SU-DHL-6 (cell line): Measurements from ENCODE around the gene RASA1.

ENCODE experiments used
- H2AFZ ChIP-seq: fragments of 200-600 bp; sonication (generic); 2 replicates; pipeline ENCODE4 v1.6.1; 2014; ENCODE audit warnings: low read depth, mild to moderate bottlenecking, moderate library complexity, mixed read lengths, antibody characterized with exemption, low read length; ENCODE audit not compliant: severe bottlenecking
- H3F3A ChIP-seq: fragments of 200-600 bp; shearing (Covaris generic); 2 replicates; pipeline ENCODE4 v1.6.0; 2016; ENCODE audit warnings: antibody characterized with exemption, mild to moderate bottlenecking; ENCODE audit not compliant: insufficient read depth
- H3K27ac ChIP-seq: fragments of 200-600 bp; sonication (generic); 2 replicates; pipeline ENCODE4 v1.5.1; 2016; ENCODE audit warnings: low read depth, mild to moderate bottlenecking, low read length, moderate library complexity, mixed read lengths
- H3K27me3 ChIP-seq: fragments of 200-600 bp; sonication (generic), shearing (Covaris generic); 2 replicates; pipeline ENCODE4 v1.6.0; 2014; ENCODE audit warnings: mild to moderate bottlenecking, low read length
- H3K36me3 ChIP-seq: fragments of 200-600 bp; sonication (generic); 2 replicates; pipeline ENCODE4 v1.6.1; 2014; ENCODE audit warnings: mild to moderate bottlenecking, low read length, mixed read lengths
- H3K4me2 ChIP-seq: fragments of 300-600, 200-600 bp; shearing (Covaris generic), sonication (generic); 2 replicates; pipeline ENCODE4 v1.6.0; 2014; ENCODE audit warnings: low read length, low read depth, mild to moderate bottlenecking; ENCODE audit not compliant: poor library complexity, severe bottlenecking
- H3K4me3 ChIP-seq: fragments of 200-600 bp; sonication (generic); 2 replicates; pipeline ENCODE4 v1.5.1; 2014; ENCODE audit warnings: antibody characterized with exemption, low read length, mild to moderate bottlenecking, mixed read lengths; ENCODE audit not compliant: insufficient read depth, poor library complexity, severe bottlenecking
- H3K79me2 ChIP-seq: fragments of 200-600 bp; sonication (generic); 2 replicates; pipeline ENCODE4 v1.6.1; 2014; ENCODE audit warnings: mild to moderate bottlenecking, low read length, moderate library complexity; ENCODE audit not compliant: insufficient read depth
- H3K9ac ChIP-seq: fragments of 200-600 bp; sonication (generic); 2 replicates; pipeline ENCODE4 v1.7.0; 2014; ENCODE audit warnings: mild to moderate bottlenecking, low read length
- H3K9me2 ChIP-seq: fragments of 200-600 bp; sonication (generic); replicated peaks from 2 replicates; pipeline ENCODE4 v1.6.1; 2014; ENCODE audit warnings: low read length; ENCODE audit not compliant: insufficient read depth
- H3K9me3 ChIP-seq: fragments of 200-600 bp; sonication (generic); 2 replicates; pipeline ENCODE4 v1.6.1; 2014; ENCODE audit warnings: low read length, mixed read lengths; ENCODE audit not compliant: insufficient read depth
- H4K20me1 ChIP-seq: fragments of 200-600 bp; sonication (generic); 2 replicates; pipeline ENCODE4 v1.6.1; 2014; ENCODE audit warnings: low read depth, mild to moderate bottlenecking, antibody characterized with exemption, low read length, moderate library complexity, mixed read lengths
- EZH2phosphoT487 ChIP-seq: fragments of 200-600 bp; sonication (generic), shearing (Covaris generic); conservative IDR thresholded peaks from 2 replicates; pipeline ENCODE4 v1.6.1; 2018; ENCODE audit warnings: mild to moderate bottlenecking, antibody characterized with exemption, low read length, moderate library complexity, mixed read lengths
- TF ChIP-seq, protein P1 (sequence below): fragments of 200-600 bp; sonication (generic); IDR thresholded peaks from one replicate; pipeline ENCODE4 v1.5.1; 2017; ENCODE audit warnings: antibody characterized with exemption, mild to moderate bottlenecking, low read length, moderate library complexity; ENCODE audit not compliant: insufficient read depth, poor library complexity, severe bottlenecking

Gene RASA1

DNA sequence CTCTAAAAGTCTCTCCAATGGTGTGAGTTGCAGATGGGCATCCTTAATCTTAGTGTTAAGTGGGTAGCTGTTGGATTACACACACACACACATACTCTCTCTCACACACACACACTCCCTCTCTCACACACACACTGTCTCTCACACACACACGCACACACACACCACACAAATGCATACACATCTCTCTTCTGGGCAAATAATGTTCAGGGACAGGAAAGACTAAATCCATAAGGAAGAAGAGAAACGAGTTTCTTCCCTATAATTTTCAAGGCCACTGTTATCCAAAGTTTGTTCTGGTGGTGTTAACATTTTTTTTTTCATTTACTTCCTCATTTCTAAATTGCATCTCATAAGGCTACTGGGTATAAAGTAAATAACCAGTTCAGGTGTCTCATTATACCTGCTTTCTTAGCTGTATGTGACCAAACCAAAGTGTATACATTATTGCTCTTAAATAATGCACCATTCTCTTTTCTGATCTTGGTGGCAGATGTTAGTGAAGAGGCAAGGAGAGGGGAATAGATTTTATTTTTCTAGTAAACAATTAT, 167.5 kb downstream of the RASA1 start:
- Histone ChIP-seq H4K20me1 (no peaks in the 10 kb centered on the region), H2AFZ (no peak overlapping the region), H3K9me2 (no peaks in the 10 kb centered on the region), H3K9me3 (no peaks in the 10 kb centered on the region), H3K79me2 (no peaks in the 10 kb centered on the region), H3K27ac (no peak overlapping the region), H3K4me2 (no peak overlapping the region), H3K27me3 (no peaks in the 10 kb centered on the region), H3F3A (no peaks in the 10 kb centered on the region), H3K9ac (no peak overlapping the region), H3K36me3 (no peaks in the 10 kb centered on the region), H3K4me3 (no peak overlapping the region)
- TF ChIP-seq, protein P1, sequence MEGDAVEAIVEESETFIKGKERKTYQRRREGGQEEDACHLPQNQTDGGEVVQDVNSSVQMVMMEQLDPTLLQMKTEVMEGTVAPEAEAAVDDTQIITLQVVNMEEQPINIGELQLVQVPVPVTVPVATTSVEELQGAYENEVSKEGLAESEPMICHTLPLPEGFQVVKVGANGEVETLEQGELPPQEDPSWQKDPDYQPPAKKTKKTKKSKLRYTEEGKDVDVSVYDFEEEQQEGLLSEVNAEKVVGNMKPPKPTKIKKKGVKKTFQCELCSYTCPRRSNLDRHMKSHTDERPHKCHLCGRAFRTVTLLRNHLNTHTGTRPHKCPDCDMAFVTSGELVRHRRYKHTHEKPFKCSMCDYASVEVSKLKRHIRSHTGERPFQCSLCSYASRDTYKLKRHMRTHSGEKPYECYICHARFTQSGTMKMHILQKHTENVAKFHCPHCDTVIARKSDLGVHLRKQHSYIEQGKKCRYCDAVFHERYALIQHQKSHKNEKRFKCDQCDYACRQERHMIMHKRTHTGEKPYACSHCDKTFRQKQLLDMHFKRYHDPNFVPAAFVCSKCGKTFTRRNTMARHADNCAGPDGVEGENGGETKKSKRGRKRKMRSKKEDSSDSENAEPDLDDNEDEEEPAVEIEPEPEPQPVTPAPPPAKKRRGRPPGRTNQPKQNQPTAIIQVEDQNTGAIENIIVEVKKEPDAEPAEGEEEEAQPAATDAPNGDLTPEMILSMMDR, result no peak
- no peak for TF ChIP-seq EZH2phosphoT487

DNA sequence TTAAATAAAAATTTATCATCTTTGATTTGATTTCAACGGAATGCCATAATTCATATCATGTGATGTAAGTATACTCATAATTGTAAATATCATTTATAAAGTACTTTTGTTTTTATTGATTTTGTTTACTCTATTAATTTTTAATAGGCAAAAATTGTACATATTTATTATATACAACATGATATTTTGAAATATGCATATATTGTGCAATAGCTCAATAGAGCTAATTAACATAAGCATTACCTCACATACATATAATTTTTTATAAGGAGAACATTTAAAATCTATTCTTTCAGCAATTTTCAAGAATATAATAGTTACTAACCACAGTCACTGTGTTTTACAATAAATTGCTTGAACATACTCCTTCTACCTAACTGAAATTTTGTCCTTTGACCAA, 170.0 kb downstream of the RASA1 start:
- Histone ChIP-seq H3K9me3 (no peaks in the 10 kb centered on the region), H3K36me3 (no peaks in the 10 kb centered on the region), H3K9me2 (no peaks in the 10 kb centered on the region), H2AFZ (no peak overlapping the region), H3K27me3 (no peaks in the 10 kb centered on the region; the same call in 1 of the 2 replicates), H3K4me2 (no peak overlapping the region), H3K4me3 (no peak overlapping the region), H3K27ac (no peak overlapping the region), H3F3A (no peaks in the 10 kb centered on the region), H3K9ac (no peak overlapping the region), H3K79me2 (no peaks in the 10 kb centered on the region), H4K20me1 (no peaks in the 10 kb centered on the region)
- TF ChIP-seq, protein P1, result no peak
- no peak for TF ChIP-seq EZH2phosphoT487

DNA sequence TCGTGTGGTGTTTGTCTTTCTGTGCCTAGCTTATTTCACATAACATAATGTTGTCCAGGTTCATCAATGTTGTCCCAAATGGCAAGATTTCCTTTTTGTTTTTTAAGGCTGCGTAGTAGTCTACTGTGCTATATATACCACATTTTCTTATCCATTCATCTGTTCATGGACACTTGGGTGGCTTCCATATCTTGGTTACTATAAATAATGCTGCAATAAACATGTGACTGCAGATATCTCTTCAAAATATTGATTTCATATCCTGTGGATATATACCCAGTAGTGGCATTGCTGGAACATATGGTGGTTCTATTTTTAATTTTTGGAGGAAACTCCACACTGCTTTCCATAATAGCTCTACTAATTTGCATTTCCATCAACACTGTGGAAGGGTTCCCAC, 170.5 kb downstream of the RASA1 start:
- H3K9me2 ChIP-seq, result no peaks in the 10 kb centered on the region
- no peaks in the 10 kb centered on the region for H3K9me3 ChIP-seq
- no peak overlapping the region for H3K4me3 ChIP-seq
- H3K27ac ChIP-seq, result no peak overlapping the region
- TF ChIP-seq, protein P1, result no peak
- no peak for TF ChIP-seq EZH2phosphoT487
- no peaks in the 10 kb centered on the region for H3K79me2 ChIP-seq
- no peaks in the 10 kb centered on the region for H3F3A ChIP-seq
- no peak overlapping the region for H2AFZ ChIP-seq
- no peaks in the 10 kb centered on the region for H3K36me3 ChIP-seq
- no peaks in the 10 kb centered on the region for H4K20me1 ChIP-seq
- H3K27me3 ChIP-seq, result no peaks in the 10 kb centered on the region; the same call in 1 of the 2 replicates
- no peak overlapping the region for H3K4me2 ChIP-seq
- no peak overlapping the region for H3K9ac ChIP-seq
